AML-193 (cell line): ENCODE results near the gene CRYL1.

ENCODE experiments used
- DNase-seq, 2 experiments: peaks; one replicate each; lab custom pipeline; 2025; lab: John Stamatoyannopoulos, UW

The CRYL1 gene

GRCh38 chr13:20528452-20528851, 2.8 kb upstream of the CRYL1 start:
- DNase-seq = no peak

DNA sequence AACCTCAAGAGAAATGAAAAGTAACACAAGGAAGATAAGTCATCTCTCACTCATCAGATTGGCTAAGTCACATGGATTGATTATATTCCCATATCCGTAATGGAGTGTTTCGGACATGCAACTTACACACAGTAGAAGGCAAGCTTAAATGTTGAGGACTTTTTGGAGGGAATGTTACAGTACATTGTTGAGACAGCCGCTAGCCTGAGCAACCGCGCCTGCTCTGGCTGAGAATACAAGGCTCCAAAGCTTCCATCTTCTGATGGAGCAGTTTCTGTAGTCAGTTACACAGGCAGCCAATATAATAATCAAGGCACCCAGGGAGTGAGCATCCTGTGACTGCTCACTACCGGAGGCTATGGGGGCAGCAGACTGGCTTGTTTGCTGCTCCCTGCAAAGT, 1.0 kb upstream of the CRYL1 start:
- no peak for DNase-seq

DNA sequence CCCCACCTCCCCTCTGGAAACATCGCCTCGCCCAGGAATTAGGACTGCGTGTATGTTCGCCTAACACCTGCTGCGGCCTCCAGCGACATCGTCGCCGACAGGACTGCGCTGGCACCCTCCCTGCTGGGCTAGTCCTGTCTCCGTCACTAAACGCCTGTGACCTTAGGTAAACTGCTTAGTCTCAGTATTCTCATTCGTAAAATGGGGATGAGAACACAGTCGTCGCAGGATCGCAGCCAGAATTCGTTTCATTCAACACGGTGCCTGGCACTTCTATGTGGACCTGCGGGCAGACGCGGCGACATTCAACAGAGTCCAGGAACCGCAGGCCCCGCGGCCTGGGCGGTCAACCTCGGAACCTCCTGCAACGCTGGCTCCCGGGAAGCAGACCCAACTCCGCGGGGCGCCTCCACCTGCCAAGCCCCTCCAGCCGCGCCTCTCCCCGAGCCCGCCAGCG, 485 bp downstream of the CRYL1 start:
- DNase-seq = peak; percentile 33 to 53

DNA sequence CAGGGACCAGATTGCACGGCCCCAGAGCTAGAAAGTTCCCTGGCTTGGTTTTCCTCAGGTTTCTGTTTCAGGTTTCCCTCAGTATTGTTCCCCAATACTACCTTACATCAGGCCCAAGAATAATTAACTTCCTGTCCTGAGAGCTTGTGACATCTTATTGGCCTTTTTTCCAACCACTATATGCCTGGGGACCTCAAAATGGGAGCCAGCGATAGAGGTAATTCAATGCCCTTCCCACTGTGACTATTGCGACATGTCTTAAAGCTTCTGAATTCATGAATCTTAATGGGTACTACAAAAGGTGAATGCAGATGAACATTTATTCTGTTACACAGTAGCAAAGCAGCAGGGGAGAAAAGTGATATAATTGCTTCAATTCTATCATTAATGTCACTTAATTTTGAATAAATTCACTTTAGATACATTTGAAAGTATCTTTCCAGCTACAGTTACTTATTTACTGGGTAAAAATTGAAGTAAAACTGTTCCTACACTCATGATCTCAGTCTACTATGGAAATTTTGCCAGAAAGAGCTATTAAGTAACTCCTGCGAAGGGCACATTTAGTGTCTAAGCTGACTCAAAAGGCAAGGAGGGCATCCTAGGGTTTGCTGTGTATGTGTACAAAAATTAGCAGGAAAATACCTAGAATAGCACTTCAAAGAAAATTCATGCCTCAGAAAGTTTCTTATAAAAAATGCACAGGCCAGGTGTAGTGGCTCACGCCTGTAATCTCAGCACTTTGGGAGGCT, 4.1 kb downstream of the CRYL1 start:
- peak; percentile 11 to 21 for DNase-seq

DNA sequence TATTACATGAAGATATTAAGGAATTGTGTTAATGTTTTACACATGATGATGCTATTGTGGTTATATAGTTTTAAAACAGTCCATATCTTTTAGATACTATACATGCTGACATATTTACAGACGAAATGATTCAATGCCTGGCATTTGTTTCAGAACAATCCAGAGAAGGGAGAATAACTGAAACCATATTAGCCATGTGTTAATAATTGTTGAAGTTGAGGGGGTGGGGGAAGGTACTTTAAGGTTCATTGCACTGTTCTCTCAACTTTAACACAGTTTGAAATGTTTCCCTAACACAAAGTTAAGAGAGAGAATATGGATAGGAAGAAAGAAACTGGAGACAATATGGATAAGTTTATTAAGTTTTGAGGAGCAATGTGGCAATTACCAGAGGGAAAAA, 5.8 kb downstream of the CRYL1 start:
- no peak for DNase-seq

GRCh38 chr13:20518660-20519100, 7.0 kb downstream of the CRYL1 start:
- DNase-seq = no peak

- no peak for DNase-seq
These were observed 10.8 kb downstream of the CRYL1 start for GRCh38 chr13:20514866-20515265.

GRCh38 chr13:20513466-20513995, 12.1 kb downstream of the CRYL1 start:
- peak; percentile 24 to 43 for DNase-seq

DNA sequence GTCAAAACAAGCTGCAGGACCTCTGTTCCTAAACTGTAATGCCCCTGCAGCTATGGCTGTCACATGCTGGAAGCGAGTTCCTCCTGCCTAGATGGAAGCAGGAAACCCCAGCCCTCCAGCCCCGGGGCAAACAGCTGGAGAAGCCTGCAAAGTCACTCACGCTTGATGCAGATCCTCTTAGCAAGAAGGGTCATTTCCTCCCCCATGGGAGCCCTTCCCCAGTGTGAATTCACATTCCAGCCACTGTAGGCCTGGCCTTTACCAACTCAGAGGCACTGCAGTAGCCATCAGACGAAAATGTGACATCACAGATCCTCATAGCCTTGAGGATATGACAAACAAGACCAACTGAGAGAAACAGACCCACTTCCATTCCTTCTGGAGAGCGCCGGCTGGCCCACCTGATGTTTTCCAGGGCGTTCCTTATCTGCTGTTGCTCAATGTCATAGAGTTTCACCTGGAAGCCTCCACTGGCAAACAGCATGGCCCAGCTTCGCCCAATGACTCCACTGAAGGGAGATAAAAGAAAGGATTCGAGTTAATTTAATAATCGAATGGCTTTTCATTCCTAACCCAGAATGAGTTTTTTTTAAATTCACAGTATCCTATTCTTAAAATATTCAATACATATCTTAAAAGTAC, 13.5 kb downstream of the CRYL1 start:
- DNase-seq = no peak

- no peak for DNase-seq
These were observed 19.0 kb downstream of the CRYL1 start for GRCh38 chr13:20506696-20507095.

DNA sequence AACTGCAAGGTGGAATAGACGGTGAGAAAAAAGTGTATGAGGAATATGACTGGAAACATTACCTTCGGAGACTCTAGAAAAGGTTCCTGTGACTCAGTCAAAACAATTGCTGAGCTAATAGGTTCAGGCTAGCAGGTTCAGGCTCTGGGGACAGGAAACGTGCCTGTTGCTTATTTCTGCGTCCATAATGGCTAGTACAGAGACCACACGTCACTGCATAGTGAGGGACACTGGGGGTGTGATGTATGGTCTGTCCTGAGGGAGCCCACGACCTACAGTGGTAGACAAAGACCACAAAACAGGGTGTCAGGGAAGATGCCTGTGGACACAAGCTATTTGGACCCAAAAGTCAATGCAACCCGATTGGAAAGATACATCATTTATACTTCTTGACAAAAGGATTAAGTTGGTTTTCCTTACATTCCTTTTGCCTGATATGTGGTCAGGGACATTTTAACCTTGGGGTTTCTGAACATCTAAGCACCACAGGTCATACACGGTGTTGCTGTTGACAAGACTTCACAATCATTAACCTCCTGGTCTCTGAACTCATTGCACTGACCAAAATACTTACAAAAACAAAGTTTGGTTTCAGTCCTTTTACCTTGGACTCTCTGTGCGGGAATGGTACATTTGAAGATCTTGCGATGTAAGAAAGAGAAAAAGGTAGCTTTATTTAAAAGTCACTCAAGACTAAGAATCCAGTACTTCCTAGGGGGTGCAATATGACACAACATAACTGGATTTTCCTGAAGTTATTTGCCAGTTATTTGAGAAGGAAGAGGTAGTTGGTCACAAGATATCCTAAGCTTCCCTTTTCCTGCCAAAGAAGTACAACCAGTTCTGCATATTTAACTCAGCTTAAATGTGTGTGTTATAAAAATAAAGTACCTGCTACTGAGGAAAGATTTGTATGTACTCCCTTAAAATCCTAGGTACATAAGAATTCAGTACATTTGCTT, 20.0 kb downstream of the CRYL1 start:
- DNase-seq = peak in 1 of 2 experiments; percentile 18

GRCh38 chr13:20503088-20504083, 22.3 kb downstream of the CRYL1 start:
- DNase-seq = no peak

DNA sequence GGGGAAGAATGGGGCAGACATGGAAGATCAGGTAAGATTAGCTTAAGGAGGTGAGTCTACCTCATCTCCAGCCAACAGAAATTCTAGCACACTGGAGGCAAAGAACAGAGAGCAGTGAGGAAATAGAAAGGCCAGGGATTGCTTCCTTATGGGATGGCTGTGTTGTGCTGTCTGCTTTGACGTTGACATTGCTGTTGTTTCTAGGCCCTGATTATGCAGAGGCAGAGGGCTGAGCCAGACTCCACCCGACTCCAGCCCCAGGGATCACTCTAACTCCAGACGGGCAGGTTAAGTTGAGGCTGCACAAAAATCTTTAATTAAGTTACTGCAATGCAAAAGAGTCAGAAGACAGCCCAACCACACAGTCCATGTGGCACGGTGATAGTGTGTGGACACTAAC, 24.1 kb downstream of the CRYL1 start:
- DNase-seq = no peak

DNA sequence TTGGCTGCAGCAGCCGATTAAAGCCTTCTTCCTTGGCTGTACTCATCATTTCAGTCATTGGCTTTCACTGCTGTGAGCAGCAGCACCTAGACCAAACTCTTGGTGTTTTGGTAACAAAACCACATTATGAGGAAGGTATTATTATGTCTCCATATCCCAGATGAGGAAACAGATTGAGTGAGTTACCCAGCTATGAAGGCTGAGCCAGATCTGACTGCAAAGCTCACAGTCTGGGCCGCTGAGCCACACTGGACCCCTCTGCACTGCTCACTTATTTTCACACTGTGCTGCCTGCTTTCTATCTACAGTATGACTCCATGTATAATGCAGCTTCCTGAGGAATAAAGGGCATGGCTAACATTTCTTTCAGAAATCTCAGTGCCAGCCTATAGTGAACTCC, 24.5 kb downstream of the CRYL1 start:
- DNase-seq = peak; percentile 18 to 38

GRCh38 chr13:20499986-20500385, 25.7 kb downstream of the CRYL1 start:
- DNase-seq = no peak

DNA sequence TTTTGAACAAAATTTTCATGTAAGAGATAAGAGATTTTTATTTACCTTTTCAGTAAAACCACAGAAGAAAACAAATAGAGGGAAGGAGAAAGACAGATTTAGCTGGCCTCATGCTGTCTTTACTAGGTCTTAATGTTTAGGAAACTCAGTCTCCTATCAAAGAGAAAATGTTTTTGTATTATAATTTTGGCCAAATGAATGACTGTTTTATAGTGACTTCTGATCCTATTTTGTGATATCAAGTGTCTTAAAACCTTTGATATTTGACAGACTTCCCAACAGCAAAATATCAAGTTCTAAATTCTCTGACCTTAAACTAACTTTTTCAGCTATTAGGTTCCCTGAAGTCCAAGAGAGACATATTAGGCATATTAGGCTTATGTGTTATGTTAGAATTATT, 27.0 kb downstream of the CRYL1 start:
- no peak for DNase-seq

- no peak for DNase-seq
These were observed 27.5 kb downstream of the CRYL1 start for GRCh38 chr13:20498129-20498528.

- DNase-seq = no peak
These were observed 28.5 kb downstream of the CRYL1 start for GRCh38 chr13:20497006-20497775.

DNA sequence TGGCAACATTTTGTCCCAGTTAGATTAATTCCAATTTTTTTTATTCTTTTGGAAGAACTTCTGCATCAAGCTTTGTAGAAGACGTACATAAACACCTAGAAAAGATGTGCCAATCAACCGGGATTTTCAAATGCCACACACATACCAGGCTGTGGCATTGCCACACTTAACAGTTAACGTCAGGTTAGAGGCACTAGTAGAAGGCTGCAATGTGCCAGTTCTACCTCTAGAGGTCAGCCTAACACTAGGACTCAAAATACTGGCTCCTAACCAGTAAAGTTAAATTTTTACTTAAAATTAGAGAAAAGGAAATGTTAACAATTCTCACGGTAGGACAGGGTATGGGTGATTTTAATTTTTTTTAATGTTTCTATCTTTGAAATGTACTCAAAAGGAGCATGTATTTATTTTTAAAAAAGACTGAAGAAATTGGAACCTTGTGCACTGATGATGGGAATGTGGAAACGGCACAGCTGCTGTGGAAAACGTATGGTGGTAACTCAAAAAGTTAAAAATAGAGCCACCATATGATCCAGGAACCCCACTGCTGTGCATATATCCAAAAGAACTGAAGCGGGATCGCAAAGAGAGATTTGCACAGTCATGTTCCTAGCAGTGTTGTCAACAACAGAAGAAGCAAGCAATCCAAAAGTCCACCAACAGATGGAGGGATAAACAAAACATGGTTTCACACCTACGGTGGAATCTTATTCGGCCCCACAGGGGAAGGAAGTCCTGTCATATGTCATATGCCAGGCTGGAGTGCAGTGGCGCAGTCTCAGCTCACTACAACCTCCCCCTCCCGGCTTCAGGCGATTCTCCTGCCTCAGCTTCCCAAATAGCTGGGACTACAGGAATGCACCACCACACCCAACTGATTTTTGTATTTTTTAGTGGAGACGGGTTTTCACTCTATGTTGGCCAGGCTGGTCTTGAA, 30.3 kb downstream of the CRYL1 start:
- peak; percentile 78 to 85 for DNase-seq
